GM18502 (cell line): ENCODE data around the gene SMIM22.

Experiments used
- ATAC-seq: cut with Tn5 transposase; IDR thresholded peaks from one replicate; pipeline ENCODE4 v1.9.1; 2021; ENCODE audit warnings: mild to moderate bottlenecking; ENCODE audit not compliant: unreplicated experiment, poor library complexity

SMIM22 gene

DNA sequence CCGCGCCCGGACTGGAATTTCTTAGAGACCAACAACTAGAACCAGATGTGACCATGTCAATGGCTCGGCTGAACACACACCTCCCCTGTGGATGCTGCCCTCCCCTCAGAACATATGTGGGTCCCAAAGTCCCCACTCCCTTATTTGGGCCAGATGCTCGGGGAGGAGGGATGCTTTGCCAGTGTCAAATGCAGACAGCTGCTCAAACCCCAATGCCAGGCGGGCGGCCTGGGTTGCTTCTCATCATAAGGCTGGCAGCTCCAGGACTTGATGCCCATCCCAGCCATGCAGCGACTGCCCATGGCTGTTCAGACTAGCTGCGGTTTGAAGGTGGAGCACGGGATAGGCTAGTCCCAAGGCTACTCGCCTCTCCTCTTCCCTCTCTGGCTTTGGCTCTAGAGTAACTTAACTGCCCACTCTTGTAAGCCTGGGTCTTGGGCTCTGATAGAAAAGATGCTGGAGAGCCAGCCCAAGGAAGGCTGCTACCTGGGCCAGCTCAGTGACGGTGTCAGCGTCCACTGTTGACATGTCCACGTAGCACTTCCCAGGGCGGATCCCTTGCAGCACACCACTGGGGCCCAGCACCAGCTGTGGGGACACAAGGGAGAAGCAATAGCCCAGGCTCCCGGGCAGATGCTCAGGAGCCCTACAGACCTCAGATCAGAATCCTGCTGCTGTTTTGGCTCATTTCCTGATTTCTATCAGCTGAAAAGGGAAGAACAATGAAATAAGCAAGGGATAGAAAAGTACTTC lies 18.3 kb downstream of the SMIM22 start:
- ATAC-seq: no peak

DNA sequence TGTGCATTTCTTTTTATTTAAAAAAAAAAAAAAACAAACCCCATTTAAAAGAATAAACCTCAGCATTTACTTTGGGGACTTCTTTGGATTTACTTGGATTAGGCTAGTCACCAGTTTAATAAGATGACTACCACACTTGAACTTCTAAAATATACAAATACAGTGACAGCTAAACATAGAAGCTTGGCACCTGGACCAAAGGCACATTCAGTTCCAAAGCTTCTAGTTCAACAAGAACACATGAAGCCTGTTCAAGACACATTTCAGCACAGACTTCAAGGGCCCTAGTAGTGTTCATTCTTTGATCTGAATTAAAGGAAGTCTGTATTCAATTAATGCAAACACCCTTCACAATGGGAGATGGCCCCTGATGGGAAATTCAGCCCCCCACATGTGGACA lies 18.9 kb downstream of the SMIM22 start:
- no peak for ATAC-seq

DNA sequence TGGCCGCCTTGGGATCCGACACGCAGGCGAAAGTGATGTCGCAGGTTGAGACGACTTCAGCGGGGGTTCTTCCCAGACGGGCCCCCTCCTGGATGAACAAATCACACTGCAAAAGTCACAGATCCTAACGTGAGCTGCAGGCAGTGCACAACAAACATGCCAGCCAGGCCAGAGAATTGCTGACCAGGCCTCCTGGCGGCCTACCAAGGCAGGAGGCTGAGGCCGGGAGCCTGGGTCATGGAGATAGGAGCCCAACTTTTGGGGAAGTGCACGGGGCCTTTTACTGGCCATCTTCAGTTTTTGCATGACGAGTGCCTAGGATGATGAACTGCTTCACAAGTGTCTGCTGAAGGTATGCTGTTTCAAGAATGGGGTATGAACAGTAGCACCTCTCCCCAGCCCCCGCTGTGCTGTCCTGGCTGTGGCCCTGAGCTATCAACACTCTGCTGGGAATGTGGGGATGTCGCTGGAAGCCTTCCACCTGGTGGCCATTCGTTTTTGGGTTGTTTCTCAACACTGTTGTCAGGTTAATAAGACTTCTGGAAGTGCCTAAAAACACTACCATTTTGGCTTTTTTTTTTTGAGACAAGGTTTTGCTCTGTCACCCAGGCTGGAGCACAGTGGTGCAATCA lies 19.5 kb downstream of the SMIM22 start:
- no peak for ATAC-seq

DNA sequence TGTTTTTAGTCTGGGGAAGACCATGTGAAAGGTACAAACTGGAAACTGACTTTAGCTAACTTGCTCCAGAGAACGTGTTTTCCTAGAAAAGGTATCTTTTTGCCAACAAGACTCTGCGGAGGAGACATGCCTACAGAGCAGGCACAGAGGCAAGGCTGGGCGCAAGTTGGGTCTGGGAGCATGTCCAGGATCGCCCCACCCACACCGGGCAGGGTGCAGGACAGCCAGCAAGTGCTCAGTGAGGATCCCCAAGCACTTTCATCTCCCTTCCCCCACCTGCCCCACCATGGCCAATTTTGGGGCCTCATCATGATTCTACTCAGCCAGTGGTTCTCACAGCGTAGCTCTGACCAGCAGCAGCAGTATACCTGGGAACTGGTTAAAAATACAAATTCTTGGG lies 25.5 kb downstream of the SMIM22 start:
- no peak for ATAC-seq

DNA sequence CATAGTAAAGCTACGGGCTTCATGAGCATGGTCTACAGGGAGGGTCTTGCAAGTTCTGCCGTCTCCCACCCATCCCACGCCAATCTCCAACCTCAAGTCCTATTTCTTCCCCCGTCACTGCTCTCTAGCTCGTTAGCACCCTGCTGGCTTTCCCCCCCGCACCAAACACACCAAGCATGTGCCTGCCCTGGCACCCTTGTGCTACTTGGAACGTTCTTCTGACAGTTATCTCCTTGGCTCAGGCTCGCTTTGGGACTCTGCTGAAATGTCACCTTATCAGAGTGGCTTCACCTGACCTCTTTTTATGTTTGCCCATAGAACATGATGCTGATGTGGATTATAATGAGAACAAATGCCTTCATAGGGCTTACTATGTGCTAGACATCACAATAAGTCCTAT lies 30.0 kb downstream of the SMIM22 start:
- no peak for ATAC-seq

DNA sequence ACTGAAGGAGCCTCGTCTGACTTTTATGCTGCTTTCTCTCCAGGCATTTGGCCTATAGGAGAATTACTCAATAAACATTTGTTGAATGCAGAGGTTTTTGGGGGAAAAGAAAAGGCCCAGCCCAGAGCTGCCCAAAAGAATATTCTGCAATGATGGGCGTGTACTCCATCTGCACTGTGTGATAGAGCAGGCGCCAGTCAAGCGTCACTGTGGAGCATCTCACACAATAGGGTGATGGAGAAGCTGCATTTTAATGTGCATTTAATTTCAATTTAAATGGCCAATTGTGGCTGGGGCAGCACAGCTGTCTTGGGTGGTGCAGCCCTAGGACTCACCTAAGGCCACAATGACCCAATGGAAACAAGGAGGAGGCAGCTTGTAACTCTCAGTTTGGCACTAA lies 31.4 kb downstream of the SMIM22 start:
- ATAC-seq: no peak

DNA sequence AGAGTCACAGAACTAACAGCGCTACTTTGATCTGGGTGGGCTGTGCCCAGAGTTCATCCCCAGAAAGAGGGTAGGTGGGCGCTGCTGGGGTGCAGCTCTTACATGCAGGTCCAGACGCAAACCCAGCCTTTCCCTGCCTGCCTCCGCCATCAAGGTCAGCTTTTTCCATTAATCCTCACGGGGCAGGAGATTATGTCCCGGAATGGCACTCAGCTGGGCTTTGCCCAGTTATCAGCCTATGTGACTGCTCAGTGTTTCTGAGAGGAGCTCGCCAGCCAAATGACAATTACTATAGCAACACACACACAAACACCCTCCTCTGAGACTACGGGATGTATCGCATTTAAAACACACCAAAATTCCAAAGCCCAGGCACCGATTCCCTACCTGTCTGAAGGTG lies 31.8 kb downstream of the SMIM22 start:
- ATAC-seq: no peak

DNA sequence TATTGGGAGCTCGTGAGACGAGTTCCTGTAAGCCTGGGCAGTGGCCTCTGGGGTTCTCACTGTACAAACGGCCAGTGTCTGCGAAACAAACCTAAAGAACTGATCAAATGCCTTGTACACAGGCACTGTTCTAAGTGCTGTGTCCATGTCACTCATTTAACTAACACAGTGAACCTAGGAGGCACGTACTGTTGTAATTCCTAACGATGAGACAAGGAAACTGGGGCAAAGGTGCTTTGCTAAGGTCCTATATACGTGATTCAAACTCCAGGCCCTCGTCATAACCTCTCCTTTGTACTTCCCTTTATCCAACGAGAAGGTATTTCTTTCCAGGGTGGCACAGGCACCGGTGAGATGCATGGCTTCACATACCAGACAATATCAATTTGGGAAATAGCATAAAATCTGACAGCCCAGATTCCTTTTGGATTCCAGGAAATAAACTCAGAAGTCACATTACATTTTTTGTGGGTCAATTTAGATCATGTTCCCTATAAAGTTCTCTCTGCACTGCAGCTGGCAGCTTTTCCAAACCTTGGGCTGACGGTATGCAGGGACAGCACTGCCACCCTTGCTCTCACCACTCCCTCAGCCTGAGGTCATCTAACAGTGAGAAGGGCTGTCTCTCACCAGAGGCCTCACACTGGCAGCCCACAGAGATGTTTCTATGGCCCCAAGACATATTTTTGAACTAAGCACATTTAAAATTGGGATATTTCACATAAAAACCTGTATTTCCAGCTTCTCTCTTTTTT lies 33.6 kb downstream of the SMIM22 start:
- ATAC-seq: no peak

DNA sequence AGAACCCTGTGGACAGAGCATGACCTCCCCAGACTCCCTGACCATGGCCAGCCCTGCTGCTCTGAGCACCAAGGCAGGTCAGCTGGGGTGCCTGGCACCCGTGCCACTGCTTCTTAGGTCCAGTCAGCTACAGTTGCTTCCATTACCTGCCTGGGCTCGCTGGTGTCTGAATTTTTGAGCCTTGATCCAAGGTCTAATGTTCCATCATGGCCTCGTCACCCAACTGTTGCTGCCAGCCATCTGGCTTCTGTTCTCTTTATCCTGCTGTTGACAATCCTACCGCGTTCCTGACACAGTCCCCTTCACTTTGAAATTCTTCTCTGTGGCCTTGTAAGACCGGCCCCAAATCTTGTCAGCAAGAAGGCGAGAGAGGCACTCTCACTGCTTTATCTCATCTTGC lies 35.2 kb downstream of the SMIM22 start:
- no peak for ATAC-seq

DNA sequence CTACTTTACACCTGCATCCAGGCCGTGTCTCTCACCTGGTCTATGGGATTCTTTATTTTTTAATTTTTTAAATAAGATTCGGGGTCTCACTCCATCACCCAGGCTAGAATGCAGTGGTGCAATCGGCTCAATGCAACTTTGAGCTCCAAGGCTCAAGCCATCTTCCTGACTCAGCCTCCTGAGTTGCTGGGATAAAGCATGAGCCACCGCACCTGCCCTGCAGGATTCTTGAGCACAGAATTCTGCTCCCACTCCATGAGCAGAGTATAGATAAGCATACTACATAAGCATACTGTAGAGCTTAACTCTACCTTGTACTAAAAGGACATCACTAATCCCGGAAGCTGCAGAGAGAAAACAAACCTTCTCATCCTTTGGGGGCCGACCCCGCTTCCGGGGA lies 36.4 kb downstream of the SMIM22 start:
- ATAC-seq: no peak

DNA sequence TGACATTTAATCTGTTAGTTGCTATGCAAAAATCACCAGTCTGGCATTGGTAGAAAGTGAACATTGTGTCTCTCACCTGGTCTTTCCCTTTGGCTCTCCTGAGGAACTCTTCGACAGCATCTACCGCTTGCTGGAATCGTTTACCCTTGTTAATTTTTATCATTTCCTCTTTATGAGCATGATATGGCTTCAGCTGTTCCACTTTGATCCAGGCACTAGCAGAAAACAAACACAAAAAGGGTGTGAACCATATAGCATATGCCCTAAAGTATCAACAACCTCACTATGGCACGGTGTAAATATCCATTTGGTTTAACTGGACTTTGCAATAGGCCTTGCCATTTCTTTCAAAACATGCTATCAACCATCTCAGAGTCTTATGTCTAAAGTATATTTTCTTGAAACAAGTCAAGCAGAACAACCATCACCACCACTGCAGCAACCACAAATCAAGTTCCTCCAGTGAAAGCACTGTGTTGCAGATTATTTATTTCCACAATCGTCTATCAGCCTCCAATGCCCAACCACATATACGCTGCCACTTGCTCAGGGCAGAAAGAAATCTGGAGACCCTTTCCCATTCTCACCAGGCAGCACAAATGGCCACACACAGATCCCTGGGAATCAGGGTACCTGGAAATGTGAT lies 37.7 kb downstream of the SMIM22 start:
- ATAC-seq: no peak

DNA sequence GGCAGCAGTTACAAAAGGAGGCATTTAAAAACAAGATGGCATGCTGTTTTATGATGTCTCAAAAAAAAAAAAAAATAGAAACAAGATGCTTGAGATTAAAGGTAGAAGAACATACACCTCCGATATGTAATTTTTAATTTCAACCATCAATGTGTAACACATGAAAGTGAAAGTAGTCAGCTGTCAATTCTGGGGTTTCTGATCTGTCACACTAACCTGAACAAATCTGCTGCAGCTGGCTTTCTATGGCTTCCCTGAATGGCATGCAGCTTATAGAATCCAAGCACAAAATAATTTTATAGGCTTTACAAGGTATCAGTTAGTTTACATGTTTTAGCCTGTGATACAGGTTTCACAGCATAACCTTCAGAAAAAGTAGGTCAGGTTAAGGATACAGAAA lies 38.4 kb downstream of the SMIM22 start:
- no peak for ATAC-seq

DNA sequence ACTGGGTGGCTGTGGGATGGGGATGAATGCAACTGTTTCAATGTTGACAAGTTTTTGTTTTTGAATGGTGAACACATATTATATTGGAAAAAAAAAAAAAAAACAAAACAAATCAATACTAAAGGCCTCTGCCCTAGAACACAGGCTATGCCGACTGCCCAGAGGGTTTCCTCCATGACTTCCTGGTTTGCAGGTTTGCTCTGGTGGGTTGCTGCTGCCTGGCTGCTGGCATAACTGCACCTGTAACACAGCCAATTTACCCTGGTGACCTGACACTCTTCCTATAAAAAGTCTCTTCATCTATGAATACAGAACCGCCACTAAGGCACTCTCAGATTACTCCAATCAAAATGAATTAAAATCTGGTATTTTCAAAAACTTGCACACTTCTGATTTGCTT lies 41.6 kb downstream of the SMIM22 start:
- no peak for ATAC-seq

DNA sequence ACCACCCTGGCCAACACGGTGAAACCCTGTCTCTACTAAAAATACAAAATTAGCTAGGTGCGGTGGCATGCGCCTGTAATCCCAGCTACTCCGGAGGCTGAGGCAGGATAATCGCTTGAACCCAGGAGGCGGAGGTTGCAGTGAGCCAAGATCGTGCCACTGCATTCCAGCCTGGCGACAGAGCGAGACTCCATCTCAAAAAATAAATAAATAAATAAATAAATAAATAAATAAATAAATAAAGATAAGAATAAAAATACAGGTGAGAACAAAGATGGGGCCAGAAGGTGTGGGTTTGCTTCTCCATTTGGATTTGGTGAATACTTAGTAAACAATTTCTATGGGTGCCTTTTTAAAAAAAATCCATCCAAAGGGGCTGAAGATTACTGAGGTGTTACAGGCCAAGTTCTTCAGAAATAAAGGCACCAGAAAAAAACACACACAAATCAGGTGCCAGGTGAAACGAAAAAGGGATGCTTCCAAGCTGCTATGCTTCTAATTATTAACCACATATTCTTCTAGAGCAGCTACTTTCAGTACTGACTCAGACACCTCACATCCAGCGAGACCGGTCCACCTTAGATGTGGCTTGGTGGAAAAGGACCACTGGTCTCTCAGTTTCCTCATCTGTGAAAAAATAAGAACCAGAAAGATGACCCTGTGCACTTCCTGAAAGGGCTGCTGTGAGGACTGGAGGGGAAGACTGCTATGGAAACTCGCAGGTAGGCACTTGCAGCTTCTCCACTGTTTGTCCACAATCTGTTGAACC lies 42.7 kb downstream of the SMIM22 start:
- ATAC-seq: no peak

DNA sequence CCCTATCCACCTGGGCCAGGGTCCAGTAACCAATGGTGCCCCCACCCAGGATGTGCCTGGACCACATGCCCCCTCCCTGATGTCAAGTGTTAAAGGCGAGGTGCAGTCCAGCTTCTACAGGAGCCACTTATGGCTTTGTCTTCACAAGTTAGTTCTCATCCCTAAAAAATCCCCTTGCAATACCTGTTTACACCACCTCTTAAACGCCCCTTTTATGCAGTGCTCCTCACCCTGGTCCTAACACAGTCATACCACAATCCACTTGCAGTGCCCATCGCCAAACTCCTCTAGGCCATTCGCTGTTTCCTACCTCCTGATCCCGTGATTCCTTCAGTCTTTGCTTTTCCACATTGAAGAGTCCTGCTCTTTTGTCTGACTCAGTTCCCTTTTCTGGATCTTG lies 44.8 kb downstream of the SMIM22 start:
- ATAC-seq: no peak

DNA sequence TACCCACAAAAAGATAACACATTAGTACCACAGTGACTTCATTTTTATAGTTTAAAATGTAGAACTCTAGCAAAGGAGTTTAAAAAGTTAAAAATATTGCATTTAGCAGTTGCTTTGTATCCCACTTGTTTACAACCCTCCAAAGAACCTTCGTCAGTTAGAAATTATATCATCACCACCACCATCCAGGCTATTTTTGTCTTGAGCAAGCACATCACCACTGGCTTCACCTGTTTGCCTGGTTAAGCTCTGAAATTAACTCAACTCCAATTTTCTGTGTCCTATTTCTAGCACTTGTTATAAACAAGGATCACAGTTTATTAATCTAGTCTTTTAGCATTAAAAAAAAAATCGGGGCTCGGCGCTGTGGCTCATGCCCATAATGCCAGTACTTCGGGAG lies 45.8 kb downstream of the SMIM22 start:
- ATAC-seq: no peak
